Loucy (cell line): ENCODE results near the gene GPR137B.

Experiments
- CTCF ChIP-seq: fragments of 200-600 bp; sonication (generic); conservative IDR thresholded peaks from 2 replicates; pipeline ENCODE4 v1.5.1; 2014; ENCODE audit warnings: mild to moderate bottlenecking, antibody characterized with exemption, low read length
- EZH2phosphoT487 ChIP-seq: fragments of 200-600 bp; IDR thresholded peaks from 2 replicates; pipeline ENCODE4 v1.6.1; 2018; ENCODE audit warnings: antibody characterized with exemption, mild to moderate bottlenecking, moderate library complexity, borderline replicate concordance

GRCh38 chr1:236132420-236133046 lies 9.8 kb upstream of the GPR137B start:
- TF ChIP-seq CTCF, result no peak
- TF ChIP-seq EZH2phosphoT487, result no peak
